Measurements from ENCODE around the gene B4GALNT2.
"Not testable (repeated sequence)": the region's sequence is repeated elsewhere in the genome, so short reads cannot be mapped to it uniquely, and the experiment has no call there.

B4GALNT2 gene

GRCh38 chr17:49132699-49133364, at the start of gene B4GALNT2:
B4GALNT2 (plus strand) TSS chr17:49132769; CDS start chr17:49132793, 24 bp downstream.
- no peak for DNase-seq (ENCODE audit: low read depth, low spot score)

GRCh38 chr17:49085046-49085445, 47.5 kb upstream of the B4GALNT2 start:
- DNase-seq (ENCODE audit: low read depth, low spot score), result not testable (repeated sequence)

- no peak for DNase-seq (ENCODE audit: low read depth, low spot score)
These were observed 46.8 kb upstream of the B4GALNT2 start for GRCh38 chr17:49085565-49086315.

GRCh38 chr17:49086316-49086605, 46.3 kb upstream of the B4GALNT2 start:
- no peak for DNase-seq (ENCODE audit: low read depth, low spot score)

- DNase-seq (ENCODE audit: low read depth, low spot score), result no peak
These were observed 45.9 kb upstream of the B4GALNT2 start for GRCh38 chr17:49086649-49087048.

- DNase-seq (ENCODE audit: low read depth, low spot score), result no peak
These were observed 43.5 kb upstream of the B4GALNT2 start for GRCh38 chr17:49089094-49089493.

GRCh38 chr17:49090878-49091594, 41.5 kb upstream of the B4GALNT2 start:
- no peak for DNase-seq (ENCODE audit: low read depth, low spot score)

- DNase-seq (ENCODE audit: low read depth, low spot score), result no peak
These were observed 39.4 kb upstream of the B4GALNT2 start for GRCh38 chr17:49093131-49093530.

- no peak for DNase-seq (ENCODE audit: low read depth, low spot score)
These were observed 32.0 kb upstream of the B4GALNT2 start for GRCh38 chr17:49100601-49101000.

GRCh38 chr17:49101054-49101534, 31.5 kb upstream of the B4GALNT2 start:
- no peak for DNase-seq (ENCODE audit: low read depth, low spot score)

- DNase-seq (ENCODE audit: low read depth, low spot score), result not testable (repeated sequence)
These were observed 29.2 kb upstream of the B4GALNT2 start for GRCh38 chr17:49103360-49103759.

- DNase-seq (ENCODE audit: low read depth, low spot score), result no peak
These were observed 28.0 kb upstream of the B4GALNT2 start for GRCh38 chr17:49104511-49105074.

GRCh38 chr17:49106321-49107210, 26.0 kb upstream of the B4GALNT2 start:
- no peak for DNase-seq (ENCODE audit: low read depth, low spot score)

GRCh38 chr17:49107211-49107557, 25.4 kb upstream of the B4GALNT2 start:
- DNase-seq (ENCODE audit: low read depth, low spot score), result no peak

- DNase-seq (ENCODE audit: low read depth, low spot score), result peak; percentile 62
These were observed 24.3 kb upstream of the B4GALNT2 start for GRCh38 chr17:49108318-49108717.

GRCh38 chr17:49110509-49110908, 22.1 kb upstream of the B4GALNT2 start:
- no peak for DNase-seq (ENCODE audit: low read depth, low spot score)

GRCh38 chr17:49111934-49112333, 20.6 kb upstream of the B4GALNT2 start:
- no peak for DNase-seq (ENCODE audit: low read depth, low spot score)

GRCh38 chr17:49112936-49113335, 19.6 kb upstream of the B4GALNT2 start:
- DNase-seq (ENCODE audit: low read depth, low spot score), result no peak

- DNase-seq (ENCODE audit: low read depth, low spot score), result no peak
These were observed 17.9 kb upstream of the B4GALNT2 start for GRCh38 chr17:49114703-49115102.

GRCh38 chr17:49117587-49118230, 14.9 kb upstream of the B4GALNT2 start:
- DNase-seq (ENCODE audit: low read depth, low spot score), result no peak

- no peak for DNase-seq (ENCODE audit: low read depth, low spot score)
These were observed 12.4 kb upstream of the B4GALNT2 start for GRCh38 chr17:49120166-49120565.
